Mesendoderm (in vitro differentiated cells): ENCODE data around the gene CCP110.

Experiments
- DNase-seq: peaks from one replicate; pipeline ENCODE4 v3.0.0; 2013
- H2AK5ac ChIP-seq: 2 replicates; pipeline ENCODE4 v1.6.1; 2013; ENCODE audit warnings: low read length, inconsistent platforms
- H2BK120ac ChIP-seq: 2 replicates; pipeline ENCODE4 v1.6.1; 2013; ENCODE audit warnings: low read depth, mild to moderate bottlenecking, low read length, moderate library complexity, mixed read lengths
- H2BK15ac ChIP-seq: replicated peaks from 2 replicates; pipeline ENCODE4 v1.6.1; 2013; ENCODE audit warnings: low read depth, mild to moderate bottlenecking, moderate library complexity
- H2BK5ac ChIP-seq: 2 replicates; pipeline ENCODE4 v1.6.1; 2013; ENCODE audit warnings: low read length, inconsistent platforms
- H3K18ac ChIP-seq: 2 replicates; pipeline ENCODE4 v1.6.1; 2013; ENCODE audit warnings: mild to moderate bottlenecking, low read length, mixed read lengths
- H3K23ac ChIP-seq: one replicate; pipeline ENCODE4 v1.6.1; 2013; ENCODE audit warnings: low read length
- H3K27ac ChIP-seq: 2 replicates; pipeline ENCODE4 v1.5.1; 2013; ENCODE audit warnings: low read depth, mild to moderate bottlenecking, inconsistent platforms, low read length, moderate library complexity
- H3K27me3 ChIP-seq: 2 replicates; pipeline ENCODE4 v1.6.1; 2013; ENCODE audit warnings: low read length, control low read depth, mild to moderate bottlenecking, inconsistent platforms; ENCODE audit not compliant: insufficient read depth, poor library complexity
- H3K36me3 ChIP-seq: 2 replicates; pipeline ENCODE4 v1.6.1; 2013; ENCODE audit warnings: low read length, inconsistent platforms; ENCODE audit not compliant: control insufficient read depth, insufficient read depth
- H3K4ac ChIP-seq: one replicate; pipeline ENCODE4 v1.6.1; 2013; ENCODE audit warnings: low read depth, mild to moderate bottlenecking, low read length, moderate library complexity
- H3K4me1 ChIP-seq: 2 replicates; pipeline ENCODE4 v1.6.1; 2013; ENCODE audit warnings: low read depth, low read length, inconsistent platforms; ENCODE audit not compliant: control insufficient read depth
- H3K4me2 ChIP-seq: 2 replicates; pipeline ENCODE4 v1.6.1; 2013; ENCODE audit warnings: low read length
- H3K4me3 ChIP-seq: 2 replicates; pipeline ENCODE4 v1.5.1; 2013; ENCODE audit warnings: mild to moderate bottlenecking, low read length
- H3K56ac ChIP-seq: one replicate; pipeline ENCODE4 v1.6.1; 2013; ENCODE audit warnings: low read length
- H3K79me1 ChIP-seq: 2 replicates; pipeline ENCODE4 v1.6.1; 2013; ENCODE audit warnings: low read length, inconsistent platforms
- H3K79me2 ChIP-seq: 2 replicates; pipeline ENCODE4 v1.6.1; 2013; ENCODE audit warnings: mild to moderate bottlenecking, low read length; ENCODE audit not compliant: control insufficient read depth, insufficient read depth
- H3K9ac ChIP-seq: 2 replicates; pipeline ENCODE4 v1.6.1; 2013; ENCODE audit warnings: low read length, inconsistent platforms
- H4K5ac ChIP-seq: one replicate; pipeline ENCODE4 v1.6.1; 2013; ENCODE audit warnings: low read length
- H4K8ac ChIP-seq: one replicate; pipeline ENCODE4 v1.6.1; 2013; ENCODE audit warnings: low read depth, mild to moderate bottlenecking, control low read depth, low read length, moderate library complexity
- WGBS: extraction: QIAGEN DNeasy Blood & Tissue Kit; methylation state at CpG from one replicate; pipeline ENCODE4 v1.1.7; 2013; ENCODE audit warnings: low lambda C conversion rate, missing lambda C conversion rate; ENCODE audit not compliant: insufficient coverage; ENCODE audit errors: extremely low coverage; 5-methylcytosine and 5-hydroxymethylcytosine counted together

CCP110 gene

GRCh38 chr16:19566362-19566761 lies 42.6 kb downstream of the CCP110 start:
- H2BK120ac ChIP-seq: no peak overlapping the region
- peaks cover 2% of the 10 kb centered on the region for H3K79me1 ChIP-seq
- H3K36me3 ChIP-seq: peaks cover 3% of the 10 kb centered on the region
- no peak overlapping the region for H3K18ac ChIP-seq
- H3K4me3 ChIP-seq: no peak overlapping the region
- no peak overlapping the region for H2BK5ac ChIP-seq
- no peak overlapping the region for H2BK15ac ChIP-seq
- H3K27me3 ChIP-seq: no peaks in the 10 kb centered on the region
- no peak overlapping the region for H4K8ac ChIP-seq
- WGBS: no CpG with 5 or more reads among the region's 3 CpGs
- no peak overlapping the region for H3K23ac ChIP-seq
- no peak overlapping the region for H2AK5ac ChIP-seq
- no peak for DNase-seq
- H3K4me1 ChIP-seq: no peaks in the 10 kb centered on the region
- no peak overlapping the region for H3K9ac ChIP-seq
- no peak overlapping the region for H3K4ac ChIP-seq
- H3K4me2 ChIP-seq: no peak overlapping the region
- H3K79me2 ChIP-seq: no peaks in the 10 kb centered on the region
- H3K27ac ChIP-seq: no peak overlapping the region
- H3K56ac ChIP-seq: no peak overlapping the region
- no peak overlapping the region for H4K5ac ChIP-seq

GRCh38 chr16:19567560-19567959 lies 43.8 kb downstream of the CCP110 start:
- Histone ChIP-seq H3K18ac (no peak overlapping the region), H3K56ac (no peak overlapping the region), H4K8ac (no peak overlapping the region), H3K23ac (no peak overlapping the region), H3K4me1 (no peaks in the 10 kb centered on the region), H3K36me3 (peaks cover 3% of the 10 kb centered on the region), H4K5ac (no peak overlapping the region), H3K4me2 (no peak overlapping the region), H2BK15ac (no peak overlapping the region), H3K27ac (no peak overlapping the region), H2BK120ac (no peak overlapping the region), H3K27me3 (no peaks in the 10 kb centered on the region), H2BK5ac (no peak overlapping the region), H3K79me2 (no peaks in the 10 kb centered on the region), H2AK5ac (no peak overlapping the region), H3K79me1 (no peaks in the 10 kb centered on the region), H3K4ac (no peak overlapping the region), H3K4me3 (no peak overlapping the region), H3K9ac (no peak overlapping the region)
- DNase-seq: no peak
- no CpG with 5 or more reads among the region's 8 CpGs for WGBS

- H3K79me2 ChIP-seq: no peaks in the 10 kb centered on the region
- H3K18ac ChIP-seq: no peak overlapping the region
- H3K9ac ChIP-seq: no peak overlapping the region
- H3K27me3 ChIP-seq: no peaks in the 10 kb centered on the region
- no CpG with 5 or more reads among the region's 9 CpGs for WGBS
- H3K4ac ChIP-seq: no peak overlapping the region
- no peak overlapping the region for H3K4me3 ChIP-seq
- no peak for DNase-seq
- no peak overlapping the region for H2AK5ac ChIP-seq
- no peak overlapping the region for H3K27ac ChIP-seq
- no peak overlapping the region for H3K23ac ChIP-seq
- no peak overlapping the region for H2BK120ac ChIP-seq
- H3K79me1 ChIP-seq: no peaks in the 10 kb centered on the region
- H3K4me1 ChIP-seq: no peaks in the 10 kb centered on the region
- H3K36me3 ChIP-seq: no peaks in the 10 kb centered on the region
- H3K4me2 ChIP-seq: no peak overlapping the region
- H2BK15ac ChIP-seq: no peak overlapping the region
- H4K5ac ChIP-seq: no peak overlapping the region
- no peak overlapping the region for H3K56ac ChIP-seq
- no peak overlapping the region for H4K8ac ChIP-seq
- H2BK5ac ChIP-seq: no peak overlapping the region
Observed at GRCh38 chr16:19573997-19574396, 50.3 kb downstream of the CCP110 start.

- H3K56ac ChIP-seq: no peak overlapping the region
- WGBS: no CpG with 5 or more reads among the region's 2 CpGs
- H2BK5ac ChIP-seq: no peak overlapping the region
- H3K23ac ChIP-seq: no peak overlapping the region
- no peak overlapping the region for H3K27ac ChIP-seq
- no peak overlapping the region for H3K4ac ChIP-seq
- no peak overlapping the region for H3K9ac ChIP-seq
- H2AK5ac ChIP-seq: no peak overlapping the region
- H2BK15ac ChIP-seq: no peak overlapping the region
- H3K4me2 ChIP-seq: no peak overlapping the region
- no peak overlapping the region for H3K4me3 ChIP-seq
- H3K36me3 ChIP-seq: no peaks in the 10 kb centered on the region
- H4K5ac ChIP-seq: no peak overlapping the region
- no peak overlapping the region for H4K8ac ChIP-seq
- H2BK120ac ChIP-seq: no peak overlapping the region
- no peak overlapping the region for H3K18ac ChIP-seq
- H3K4me1 ChIP-seq: no peaks in the 10 kb centered on the region
- H3K79me2 ChIP-seq: no peaks in the 10 kb centered on the region
- no peak for DNase-seq
- H3K79me1 ChIP-seq: no peaks in the 10 kb centered on the region
- H3K27me3 ChIP-seq: no peaks in the 10 kb centered on the region
Observed at GRCh38 chr16:19574615-19575014, 50.9 kb downstream of the CCP110 start.

- Histone ChIP-seq H3K23ac (no peak overlapping the region), H3K9ac (no peak overlapping the region), H3K79me1 (no peaks in the 10 kb centered on the region), H3K4me3 (no peak overlapping the region), H2BK15ac (no peak overlapping the region), H4K8ac (no peak overlapping the region), H3K27ac (no peak overlapping the region), H3K18ac (no peak overlapping the region), H2AK5ac (no peak overlapping the region), H3K4me2 (no peak overlapping the region), H3K79me2 (no peaks in the 10 kb centered on the region), H4K5ac (no peak overlapping the region), H2BK120ac (no peak overlapping the region), H3K27me3 (no peaks in the 10 kb centered on the region), H3K36me3 (no peaks in the 10 kb centered on the region), H3K56ac (no peak overlapping the region), H3K4ac (no peak overlapping the region), H2BK5ac (no peak overlapping the region), H3K4me1 (no peaks in the 10 kb centered on the region)
- DNase-seq: no peak
- no CpG with 5 or more reads among the region's 10 CpGs for WGBS
Observed at GRCh38 chr16:19578378-19578971, 54.7 kb downstream of the CCP110 start.
